HepG2 (cell line): ENCODE measurements around the gene HPCAL4. TPM values are rescaled to one million over a fixed set of nuclear protein-coding genes. Genes with fewer than 3 reads are reported as not detected.

Source experiments
- ATAC-seq: fragments of 200-7000 bp; cut with Tn5 transposase; 3 replicates; pipeline ENCODE4 v1.9.1; 2020; ENCODE audit warnings: mild to moderate bottlenecking, moderate library complexity
- BruUV-seq: library from RNA; stranded (reverse); fragments of 400-500 nt; replicated peaks from 2 replicates; lab custom pipeline; 2021; lab: Mats Ljungman, UMichigan
- CTCF ChIA-PET: fragments of 300-600 bp; formaldehyde crosslinking; extraction: SDS; loops from one replicate; lab custom pipeline; 2021; ENCODE audit warnings: low total read pairs, inconsistent platforms, low intra/inter-chr PET ratio; lab: Yijun Ruan, JAX
- POLR2A ChIA-PET: fragments of 350-600 bp; sonication (Branson Sonifier 250); formaldehyde crosslinking; loops from one replicate; lab custom pipeline; 2020; ENCODE audit warnings: antibody characterized with exemption, inconsistent platforms; lab: Yijun Ruan, JAX
- DNase-seq: peaks from one replicate; pipeline ENCODE4 v3.0.0-alpha.2; 2015; ENCODE audit warnings: low spot score
- FAIRE-seq: peaks from 3 replicates; lab custom pipeline; 2011; peaks lifted over from hg19 to GRCh38; lab: Jason Lieb, UNC
- H2AFZ ChIP-seq: one replicate; pipeline ENCODE4 v1.6.1; 2011; ENCODE audit warnings: low read length, inconsistent platforms
- H3K27ac ChIP-seq: fragments of 300-600 bp; 3 replicates; pipeline ENCODE4 v1.8.0; 2011; ENCODE audit warnings: mixed run types, mild to moderate bottlenecking, mixed read lengths, low read length, inconsistent platforms; ENCODE audit not compliant: insufficient read depth; ENCODE audit errors: extremely low read length
- H3K27me3 ChIP-seq, 2 experiments: fragments of 200-600 bp in 1 of 2; 2 replicates in 1 of 2; 3 replicates in 1 of 2; pipeline versions ENCODE4 v1.6.0 to v1.8.0; 2011; ENCODE audit warnings: low read length in 2 of 2, mild to moderate bottlenecking in 2 of 2, moderate library complexity in 2 of 2, inconsistent platforms in 1 of 2; ENCODE audit not compliant: insufficient read depth in 2 of 2, control insufficient read depth in 1 of 2
- H3K36me3 ChIP-seq, 2 experiments: fragments of 200-600 bp in 1 of 2; replicated peaks in 1 of 2; 2 replicates in 1 of 2; 3 replicates in 1 of 2; pipeline versions ENCODE4 v1.5.1 to v1.8.0; 2011; ENCODE audit warnings: low read length in 2 of 2, inconsistent platforms in 1 of 2; ENCODE audit not compliant: insufficient read depth in 2 of 2, control insufficient read depth in 1 of 2
- H3K4me1 ChIP-seq: 2 replicates; pipeline ENCODE4 v1.5.1; 2012; ENCODE audit warnings: low read length, inconsistent platforms; ENCODE audit not compliant: insufficient read depth
- H3K4me2 ChIP-seq: 2 replicates; pipeline ENCODE4 v1.6.0; 2011; ENCODE audit warnings: low read depth, low read length, inconsistent platforms
- H3K4me3 ChIP-seq, 3 experiments: fragments of 200-600 bp in 1 of 3; sonication (generic), shearing (Covaris generic) in 1 of 3; replicated peaks in 1 of 3; 2 replicates each; pipeline ENCODE4 v1.5.1; 2011 to 2016; ENCODE audit warnings: low read length in 3 of 3, inconsistent platforms in 2 of 3, low read depth in 2 of 3, mild to moderate bottlenecking in 2 of 3, control low read depth in 1 of 3, mixed read lengths in 1 of 3; ENCODE audit not compliant: insufficient read depth in 1 of 3
- H3K79me2 ChIP-seq: one replicate; pipeline ENCODE4 v1.6.1; 2011; ENCODE audit warnings: low read length, inconsistent platforms; ENCODE audit not compliant: insufficient read depth
- H3K9ac ChIP-seq: 2 replicates; pipeline ENCODE4 v1.6.0; 2011; ENCODE audit warnings: mild to moderate bottlenecking, low read depth, low read length, inconsistent platforms; ENCODE audit not compliant: insufficient read depth
- H3K9me3 ChIP-seq: 2 replicates; pipeline ENCODE4 v1.5.1; 2012; ENCODE audit warnings: mild to moderate bottlenecking, low read length
- H4K20me1 ChIP-seq: 2 replicates; pipeline ENCODE4 v1.6.0; 2011; ENCODE audit warnings: inconsistent platforms, mild to moderate bottlenecking, low read length, moderate library complexity; ENCODE audit not compliant: insufficient read depth
- BHLHE40 ChIP-seq: IDR thresholded peaks from 2 replicates; pipeline ENCODE4 v1.6.1; 2011; ENCODE audit warnings: low read length, improper control_type of control experiment
- CHCHD3 ChIP-seq: sonication (generic); formaldehyde crosslinking; IDR thresholded peaks from 2 replicates; pipeline ENCODE4 v1.8.0; 2022; ENCODE audit warnings: mild to moderate bottlenecking, missing genetic modification reagents, moderate library complexity
- GLMP ChIP-seq: sonication (generic); formaldehyde crosslinking; IDR thresholded peaks from 2 replicates; pipeline ENCODE4 v1.9.0; 2021; ENCODE audit warnings: missing genetic modification reagents, mild to moderate bottlenecking, borderline replicate concordance
- HNF1B ChIP-seq: sonication (generic); formaldehyde crosslinking; IDR thresholded peaks from 2 replicates; pipeline ENCODE4 v1.5.1; 2020; ENCODE audit warnings: mild to moderate bottlenecking, moderate library complexity, missing genetic modification reagents
- HOXD1 ChIP-seq: sonication (generic); formaldehyde crosslinking; IDR thresholded peaks from 2 replicates; pipeline ENCODE4 v1.5.0; 2020; ENCODE audit warnings: missing genetic modification reagents
- MEIS1 ChIP-seq: sonication (generic); formaldehyde crosslinking; IDR thresholded peaks from 2 replicates; pipeline ENCODE4 v1.9.0; 2021; ENCODE audit warnings: mild to moderate bottlenecking, missing genetic modification reagents, moderate library complexity, borderline replicate concordance
- RNF2 ChIP-seq: fragments of 450-650 bp; conservative IDR thresholded peaks from 2 replicates; pipeline ENCODE4 v1.6.1; 2016; ENCODE audit warnings: low read depth
- TCF7 ChIP-seq: sonication (generic); IDR thresholded peaks from 2 replicates; pipeline ENCODE4 v1.6.1; 2016; ENCODE audit warnings: antibody characterized with exemption, low read depth
- THAP8 ChIP-seq: sonication (generic); formaldehyde crosslinking; IDR thresholded peaks from 2 replicates; pipeline ENCODE4 v1.5.1; 2020; ENCODE audit warnings: missing genetic modification reagents, mild to moderate bottlenecking, borderline replicate concordance
- ZKSCAN8 ChIP-seq: IDR thresholded peaks from 2 replicates; pipeline ENCODE4 v1.6.1; 2016; ENCODE audit warnings: borderline replicate concordance, missing genetic modification reagents, missing compliant biosample characterization
- ZNF251 ChIP-seq: sonication (generic); formaldehyde crosslinking; IDR thresholded peaks from 2 replicates; pipeline ENCODE4 v1.9.0; 2021; ENCODE audit warnings: mild to moderate bottlenecking, missing genetic modification reagents
- ZNF263 ChIP-seq: sonication (generic); formaldehyde crosslinking; IDR thresholded peaks from 2 replicates; pipeline ENCODE4 v1.4.0; 2020; ENCODE audit warnings: missing genetic modification reagents
- ZNF331 ChIP-seq: sonication (generic); formaldehyde crosslinking; IDR thresholded peaks from 2 replicates; pipeline ENCODE4 v1.4.0; 2020; ENCODE audit warnings: missing genetic modification reagents
- WGBS: methylation state at CpG from one replicate; pipeline ENCODE4 v1.1.6; 2017; ENCODE audit warnings: low lambda C conversion rate; 5-methylcytosine and 5-hydroxymethylcytosine counted together
- in situ Hi-C: cut with HindIII; loops from 2 replicates; pipeline ENCODE4 v1.10.0; 2017; ENCODE audit warnings: low pct_unique_long_range_greater_than_20kb; ENCODE audit not compliant: extremely low pct_ligation_motif_present
- intact Hi-C: fragments of 100-400 bp; cut with micrococcal nuclease; formaldehyde crosslinking; loops from one replicate; pipeline ENCODE4 v1.10.0; 2022; ENCODE audit not compliant: unreplicated experiment
- polyA plus RNA-seq, 8 experiments: library from polyadenylated mRNA; depleted of rRNA in 3 of 8; stranded (reverse) in 7 of 8; unstranded in 1 of 8; fragments of >200 nt; fragmentation: Illumina TruSeq in 4 of 8; extraction: Trizol in 4 of 8; gene quantifications; 2 replicates each; pipeline versions ENCODE4 v1.2.1 to v1.2.3, GENCODE V29; 2011 to 2016; ENCODE audit warnings: low read depth in 4 of 8, missing spikeins in 1 of 8, mixed read lengths in 1 of 8; ENCODE audit not compliant: insufficient read depth in 1 of 8
- total RNA-seq, 5 experiments: library from RNA; depleted of rRNA; stranded (reverse); fragments of >200 nt; fragmentation: Illumina TruSeq; extraction: Trizol; gene quantifications; 2 replicates each; pipeline ENCODE4 v1.2.3, GENCODE V29; 2016; ENCODE audit warnings: low read depth in 1 of 5
- TF ChIP-seq, protein P1 (sequence below): sonication (generic); formaldehyde crosslinking; IDR thresholded peaks from 2 replicates; pipeline ENCODE4 v1.4.0; 2020; ENCODE audit warnings: missing genetic modification reagents, borderline replicate concordance
- TF ChIP-seq, protein P2 (sequence below): sonication (generic); formaldehyde crosslinking; conservative IDR thresholded peaks from 2 replicates; pipeline ENCODE4 v1.8.0; 2022; ENCODE audit warnings: missing genetic modification reagents

Gene HPCAL4
- total and polyA plus RNA-seq, 2 of the 13 experiments (the other 11 are each of a cell fraction or from before 2014, with no cell fraction given), result not detected

DNA sequence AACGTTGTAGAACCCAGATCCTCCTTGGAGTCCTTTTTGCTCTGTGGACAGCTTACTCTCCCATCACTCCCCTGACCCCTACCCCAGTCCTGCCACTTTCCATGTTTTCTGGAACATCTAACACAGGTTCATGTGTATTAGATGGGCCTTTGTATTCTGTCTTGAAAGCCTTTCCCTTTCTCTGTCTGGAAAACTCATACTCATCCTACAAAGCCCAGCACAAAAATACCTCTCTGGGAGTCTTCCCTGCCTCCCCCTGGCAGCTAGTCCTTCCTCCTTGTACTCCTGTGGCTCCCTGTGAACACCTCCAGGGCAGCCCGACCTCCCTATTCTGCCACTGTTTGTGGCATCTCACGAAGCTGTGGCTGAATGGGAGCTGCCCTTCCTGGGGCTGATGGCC is 44.0 kb downstream of the HPCAL4 start:
- ChIA-PET POLR2A (no interaction called here), CTCF (no interaction called here)
- FAIRE-seq (no peak), DNase-seq (no peak), ATAC-seq (no peak)
- H3K36me3 ChIP-seq, result no peaks in the 10 kb centered on the region
- no peaks in the 10 kb centered on the region for H4K20me1 ChIP-seq
- BruUV-seq, result no TSS peak
- H3K4me2 ChIP-seq, result no peak overlapping the region
- no peak overlapping the region for H2AFZ ChIP-seq
- intact Hi-C loops (no loop called here), in situ Hi-C loops (no loop called here)
- H3K27me3 ChIP-seq, result peaks cover 3 to 24% of the 10 kb centered on the region in 2 experiments; a peak in 4 of 5 replicates
- no peak overlapping the region for H3K27ac ChIP-seq
- no peak overlapping the region for H3K9ac ChIP-seq
- 0% methylated on average over 2 of the region's 3 CpGs for WGBS
- H3K79me2 ChIP-seq, result no peaks in the 10 kb centered on the region
- H3K9me3 ChIP-seq, result no peaks in the 10 kb centered on the region
- H3K4me3 ChIP-seq, result no peak overlapping the region
- no peaks in the 10 kb centered on the region for H3K4me1 ChIP-seq
- TF ChIP-seq TCF7 (no peak), GLMP (no peak), ZKSCAN8 (CRISPR knock-in tag) (no peak), THAP8 (no peak), HNF1B (no peak), BHLHE40 (no peak), ZNF263 (CRISPR knock-in tag) (no peak), HOXD1 (no peak), MEIS1 (CRISPR knock-in tag) (no peak), RNF2 (no peak), ZNF331 (CRISPR knock-in tag) (no peak), ZNF251 (no peak), CHCHD3 (CRISPR knock-in tag) (no peak)
- TF ChIP-seq, protein P1, sequence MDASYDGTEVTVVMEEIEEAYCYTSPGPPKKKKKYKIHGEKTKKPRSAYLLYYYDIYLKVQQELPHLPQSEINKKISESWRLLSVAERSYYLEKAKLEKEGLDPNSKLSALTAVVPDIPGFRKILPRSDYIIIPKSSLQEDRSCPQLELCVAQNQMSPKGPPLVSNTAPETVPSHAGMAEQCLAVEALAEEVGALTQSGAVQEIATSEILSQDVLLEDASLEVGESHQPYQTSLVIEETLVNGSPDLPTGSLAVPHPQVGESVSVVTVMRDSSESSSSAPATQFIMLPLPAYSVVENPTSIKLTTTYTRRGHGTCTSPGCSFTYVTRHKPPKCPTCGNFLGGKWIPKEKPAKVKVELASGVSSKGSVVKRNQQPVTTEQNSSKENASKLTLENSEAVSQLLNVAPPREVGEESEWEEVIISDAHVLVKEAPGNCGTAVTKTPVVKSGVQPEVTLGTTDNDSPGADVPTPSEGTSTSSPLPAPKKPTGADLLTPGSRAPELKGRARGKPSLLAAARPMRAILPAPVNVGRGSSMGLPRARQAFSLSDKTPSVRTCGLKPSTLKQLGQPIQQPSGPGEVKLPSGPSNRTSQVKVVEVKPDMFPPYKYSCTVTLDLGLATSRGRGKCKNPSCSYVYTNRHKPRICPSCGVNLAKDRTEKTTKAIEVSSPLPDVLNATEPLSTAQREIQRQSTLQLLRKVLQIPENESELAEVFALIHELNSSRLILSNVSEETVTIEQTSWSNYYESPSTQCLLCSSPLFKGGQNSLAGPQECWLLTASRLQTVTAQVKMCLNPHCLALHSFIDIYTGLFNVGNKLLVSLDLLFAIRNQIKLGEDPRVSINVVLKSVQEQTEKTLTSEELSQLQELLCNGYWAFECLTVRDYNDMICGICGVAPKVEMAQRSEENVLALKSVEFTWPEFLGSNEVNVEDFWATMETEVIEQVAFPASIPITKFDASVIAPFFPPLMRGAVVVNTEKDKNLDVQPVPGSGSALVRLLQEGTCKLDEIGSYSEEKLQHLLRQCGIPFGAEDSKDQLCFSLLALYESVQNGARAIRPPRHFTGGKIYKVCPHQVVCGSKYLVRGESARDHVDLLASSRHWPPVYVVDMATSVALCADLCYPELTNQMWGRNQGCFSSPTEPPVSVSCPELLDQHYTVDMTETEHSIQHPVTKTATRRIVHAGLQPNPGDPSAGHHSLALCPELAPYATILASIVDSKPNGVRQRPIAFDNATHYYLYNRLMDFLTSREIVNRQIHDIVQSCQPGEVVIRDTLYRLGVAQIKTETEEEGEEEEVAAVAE (CRISPR knock-in tag), result no peak
- TF ChIP-seq, protein P2, sequence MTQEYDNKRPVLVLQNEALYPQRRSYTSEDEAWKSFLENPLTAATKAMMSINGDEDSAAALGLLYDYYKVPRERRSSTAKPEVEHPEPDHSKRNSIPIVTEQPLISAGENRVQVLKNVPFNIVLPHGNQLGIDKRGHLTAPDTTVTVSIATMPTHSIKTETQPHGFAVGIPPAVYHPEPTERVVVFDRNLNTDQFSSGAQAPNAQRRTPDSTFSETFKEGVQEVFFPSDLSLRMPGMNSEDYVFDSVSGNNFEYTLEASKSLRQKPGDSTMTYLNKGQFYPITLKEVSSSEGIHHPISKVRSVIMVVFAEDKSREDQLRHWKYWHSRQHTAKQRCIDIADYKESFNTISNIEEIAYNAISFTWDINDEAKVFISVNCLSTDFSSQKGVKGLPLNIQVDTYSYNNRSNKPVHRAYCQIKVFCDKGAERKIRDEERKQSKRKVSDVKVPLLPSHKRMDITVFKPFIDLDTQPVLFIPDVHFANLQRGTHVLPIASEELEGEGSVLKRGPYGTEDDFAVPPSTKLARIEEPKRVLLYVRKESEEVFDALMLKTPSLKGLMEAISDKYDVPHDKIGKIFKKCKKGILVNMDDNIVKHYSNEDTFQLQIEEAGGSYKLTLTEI (CRISPR knock-in tag), result no peak
